Suprapubic skin (tissue), 4 donors: ENCODE data around the gene FOXS1.

ENCODE experiments used
- CTCF ChIP-seq, 2 donors: fragments of 200-600 bp in 1 of 2; fragments of 450-650 bp in 1 of 2; sonication (generic) in 1 of 2; IDR thresholded peaks; one replicate each; pipeline ENCODE4 v1.5.1; 2016 to 2019; ENCODE audit warnings: antibody characterized with exemption in 2 of 2, mild to moderate bottlenecking in 1 of 2, moderate library complexity in 1 of 2
- EP300 ChIP-seq: sonication (generic); formaldehyde crosslinking; IDR thresholded peaks from one replicate; pipeline ENCODE4 v1.6.1; 2017; ENCODE audit warnings: antibody characterized with exemption
- POLR2AphosphoS5 ChIP-seq, 3 donors: sonication (generic); formaldehyde crosslinking; IDR thresholded peaks; one replicate each; pipeline ENCODE4 v1.6.1; 2017; ENCODE audit warnings: antibody characterized with exemption in 3 of 3

DNA sequence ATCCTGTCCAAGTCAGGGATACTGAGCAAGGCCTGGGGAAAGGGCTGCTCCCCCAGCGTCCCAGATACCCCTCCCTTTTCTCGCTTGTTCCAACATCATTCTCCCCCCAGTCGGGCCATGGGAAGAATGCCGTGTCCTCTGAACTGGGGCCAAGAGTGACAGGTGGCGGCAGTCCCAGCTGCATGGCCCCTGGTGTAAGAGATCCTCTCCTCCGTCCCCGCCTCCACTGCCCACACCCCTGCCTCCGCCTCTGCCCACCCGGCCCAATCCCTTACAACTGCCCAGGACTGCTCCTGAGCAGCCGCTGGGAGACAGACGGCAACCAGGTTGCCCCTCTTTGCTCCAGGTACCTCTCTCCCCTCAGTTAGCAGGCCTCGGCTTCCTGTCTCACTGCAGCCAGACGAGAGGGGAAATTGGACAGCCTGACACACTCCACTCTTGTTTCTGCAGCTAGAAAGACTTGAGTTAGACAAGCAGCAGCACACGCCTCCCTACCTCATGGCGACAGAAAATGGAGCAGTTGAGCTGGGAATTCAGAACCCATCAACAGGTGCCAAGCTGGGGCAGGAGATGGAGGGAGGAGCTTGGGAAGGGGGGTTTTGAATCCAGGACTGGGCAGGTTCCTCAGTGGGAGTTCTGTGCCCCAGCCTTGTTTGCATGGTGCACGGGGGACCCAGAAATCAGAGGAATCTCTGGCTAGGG lies 26.2 kb downstream of the FOXS1 start, which contains the start of gene MYLK2:
- no peak for TF ChIP-seq EP300
- no peak for TF ChIP-seq CTCF (IDR thresholded peaks at IDR 0.05)
- no peak for TF ChIP-seq POLR2AphosphoS5 (IDR thresholded peaks at IDR 0.05)
